Keratinocyte (primary cell): ENCODE results near the gene HDAC7.

ENCODE experiments used
- CTCF ChIP-seq, 3 experiments: IDR thresholded peaks in 1 of 3; conservative IDR thresholded peaks in 1 of 3; optimal IDR thresholded peaks in 1 of 3; 2 replicates in 2 of 3; 3 replicates in 1 of 3; pipeline versions ENCODE3 to v1.5.1; 2011; ENCODE audit warnings: low read length in 3 of 3, mild to moderate bottlenecking in 3 of 3, moderate library complexity in 2 of 3, control low read depth in 1 of 3, inconsistent platforms in 1 of 3; ENCODE audit not compliant: insufficient read depth in 2 of 3; ENCODE audit errors: extremely low read depth in 1 of 3
- EZH2 ChIP-seq: IDR thresholded peaks from one replicate; pipeline ENCODE4 v1.6.1; 2012; ENCODE audit warnings: inconsistent platforms, mild to moderate bottlenecking, low read length, moderate library complexity

- no peak for TF ChIP-seq EZH2
- no peak for TF ChIP-seq CTCF (optimal IDR thresholded peaks at IDR 0.05 in 1 of 3, IDR thresholded peaks at IDR 0.05 in 1 of 3, conservative IDR thresholded peaks at IDR 0.05 in 1 of 3; ENCODE audit: extremely low read depth in 1 of 3, insufficient read depth in 2 of 3, low read length in 3 of 3)
Measured at GRCh38 chr12:47835006-47835830, 15.5 kb upstream of the HDAC7 start.
